Ishikawa (cell line): ENCODE results near the gene KIAA1671.

ENCODE experiments used
- CEBPB ChIP-seq: IDR thresholded peaks from 2 replicates; pipeline ENCODE4 v1.6.1; 2012
- EP300 ChIP-seq: IDR thresholded peaks from 2 replicates; pipeline ENCODE4 v1.6.1; 2012; ENCODE audit warnings: borderline replicate concordance
- NFIC ChIP-seq: IDR thresholded peaks from 2 replicates; pipeline ENCODE4 v1.6.1; 2012
- TAF1 ChIP-seq: IDR thresholded peaks from 2 replicates; pipeline ENCODE4 v1.6.1; 2012; ENCODE audit warnings: low read depth, mild to moderate bottlenecking
- USF1 ChIP-seq: IDR thresholded peaks from 2 replicates; pipeline ENCODE4 v1.6.1; 2012

- no peak for TF ChIP-seq USF1
- no peak for TF ChIP-seq NFIC
- TF ChIP-seq TAF1, result no peak
- no peak for TF ChIP-seq CEBPB
- TF ChIP-seq EP300, result no peak
Measured at GRCh38 chr22:24920029-24920428, 32.5 kb upstream of the KIAA1671 start.
